ENCODE results near the gene ZNF768. TPM values are rescaled to one million over a fixed set of nuclear protein-coding genes. Genes with fewer than 3 reads are reported as not detected.

The ZNF768 gene
- total RNA-seq, 3 donors from 2014 or later: 23.3 to 33.2 (median 29.8) TPM

GRCh38 chr16:30476991-30477390, 49.4 kb downstream of the ZNF768 start:
- H3K4me3 ChIP-seq: no peak overlapping the region
- no peaks in the 10 kb centered on the region for H3K36me3 ChIP-seq
- DNase-seq (ENCODE audit: low spot score in 2 of 2): no peak
- no peaks in the 10 kb centered on the region for H3K4me1 ChIP-seq
- TF ChIP-seq CTCF (IDR thresholded peaks at IDR 0.05): no peak
- no peak for TF ChIP-seq POLR2AphosphoS5 (IDR thresholded peaks at IDR 0.05)
- no peak for TF ChIP-seq POLR2A (IDR thresholded peaks at IDR 0.05)
- intact Hi-C loops (cut with DNase I; ENCODE audit: low total_unique reads): no loop called here
- H3K27ac ChIP-seq: no peak overlapping the region
- H3K9me3 ChIP-seq: no peaks in the 10 kb centered on the region
- H3K27me3 ChIP-seq: peaks cover 0 to 10% of the 10 kb centered on the region in 2 donors

- intact Hi-C loops (cut with DNase I; ENCODE audit: low total_unique reads): no loop called here
- H3K27me3 ChIP-seq: peaks cover 0 to 10% of the 10 kb centered on the region in 2 donors
- no peaks in the 10 kb centered on the region for H3K4me1 ChIP-seq
- H3K36me3 ChIP-seq: no peaks in the 10 kb centered on the region
- no peak for DNase-seq (ENCODE audit: low spot score in 2 of 2)
- no peaks in the 10 kb centered on the region for H3K9me3 ChIP-seq
- no peak overlapping the region for H3K27ac ChIP-seq
- no peak overlapping the region for H3K4me3 ChIP-seq
- TF ChIP-seq CTCF (IDR thresholded peaks at IDR 0.05) (no peak), POLR2A (IDR thresholded peaks at IDR 0.05) (no peak)
These were observed 51.7 kb downstream of the ZNF768 start for GRCh38 chr16:30474684-30475083.

GRCh38 chr16:30474074-30474452, 52.3 kb downstream of the ZNF768 start:
- no peaks in the 10 kb centered on the region for H3K4me1 ChIP-seq
- no peak overlapping the region for H3K27ac ChIP-seq
- DNase-seq (ENCODE audit: low spot score in 2 of 2): no peak
- H3K36me3 ChIP-seq: no peaks in the 10 kb centered on the region
- peaks cover 0 to 10% of the 10 kb centered on the region in 2 donors for H3K27me3 ChIP-seq
- TF ChIP-seq POLR2A (IDR thresholded peaks at IDR 0.05) (no peak), CTCF (IDR thresholded peaks at IDR 0.05) (no peak), POLR2AphosphoS5 (IDR thresholded peaks at IDR 0.05) (no peak)
- no peaks in the 10 kb centered on the region for H3K9me3 ChIP-seq
- peak overlapping the region in 2 of 3 donors; percentile 11 to 20 for H3K4me3 ChIP-seq
- intact Hi-C loops (cut with DNase I; ENCODE audit: low total_unique reads): no loop called here

Other genes with a start within 250 kb of the ZNF768 start
- gene CD2BP2, start 171.3 kb downstream of the ZNF768 start, total RNA-seq: 10 to 100 TPM; 26.2 to 47.2 (median 38.3) TPM
- gene TBC1D10B, start 156.1 kb downstream of the ZNF768 start, total RNA-seq: 10 to 100 TPM; 19.0 to 22.2 (median 21.0) TPM
- gene MYL11, start 151.8 kb downstream of the ZNF768 start, total RNA-seq: not detected
- gene SEPTIN1, start 144.0 kb downstream of the ZNF768 start, total RNA-seq: 1 to 10 TPM; 1.3 to 4.6 (median 2.7) TPM
- 1 to 10 TPM; 4.8 to 9.5 (median 6.2) TPM for gene ZNF48, start 131.1 kb downstream of the ZNF768 start, total RNA-seq
- gene ZNF771, start 119.0 kb downstream of the ZNF768 start, total RNA-seq: 10 to 100 TPM; 21.1 to 29.2 (median 22.2) TPM
- gene DCTPP1, start 96.5 kb downstream of the ZNF768 start, total RNA-seq: 10 to 100 TPM; 11.2 to 25.6 (median 20.1) TPM
- 10 to 100 TPM; 28.8 to 44.5 (median 40.6) TPM for gene SEPHS2, start 80.7 kb downstream of the ZNF768 start, total RNA-seq
- 1 to 10 TPM; 2.3 to 5.7 (median 2.4) TPM for gene ITGAL, start 53.8 kb downstream of the ZNF768 start, total RNA-seq
- gene ZNF747, start 8.3 kb upstream of the ZNF768 start, total RNA-seq: 10 to 100 TPM; 10.7 to 14.7 (median 13.2) TPM
- gene ZNF764, start 31.8 kb upstream of the ZNF768 start, total RNA-seq: 1 to 10 TPM; 4.0 to 8.2 (median 7.5) TPM
- gene ZNF688, start 45.1 kb upstream of the ZNF768 start, total RNA-seq: 10 to 100 TPM; 17.4 to 18.4 (median 18.4) TPM
- 10 to 100 TPM in 2 of 3 donors, 1 to 10 TPM in 1; 6.7 to 14.4 (median 12.0) TPM for gene ZNF785, start 59.1 kb upstream of the ZNF768 start, total RNA-seq
- 10 to 100 TPM in 2 of 3 donors, 1 to 10 TPM in 1; 7.0 to 15.4 (median 12.8) TPM for gene ZNF689, start 83.8 kb upstream of the ZNF768 start, total RNA-seq
- 10 to 100 TPM; 21.3 to 30.2 (median 26.9) TPM for gene PRR14, start 124.4 kb upstream of the ZNF768 start, total RNA-seq
- 10 to 100 TPM; 13.6 to 25.2 (median 17.7) TPM for gene FBRS, start 131.9 kb upstream of the ZNF768 start, total RNA-seq
- gene SRCAP, start 172.6 kb upstream of the ZNF768 start, total RNA-seq: 10 to 100 TPM; 19.0 to 24.9 (median 20.8) TPM
- 10 to 100 TPM; 28.5 to 38.8 (median 35.7) TPM for gene PHKG2, start 221.9 kb upstream of the ZNF768 start, total RNA-seq
- 10 to 100 TPM in 2 of 3 donors, 1 to 10 TPM in 1; 1.4 to 17.1 (median 13.4) TPM for gene CFAP119, start 235.5 kb upstream of the ZNF768 start, total RNA-seq
- 10 to 100 TPM; 77.0 to 84.7 (median 77.3) TPM for gene RNF40, start 235.8 kb upstream of the ZNF768 start, total RNA-seq

All from breast epithelium (tissue), 4 donors.